ENCODE results near the gene HAUS8.

- TF ChIP-seq CTCF (conservative IDR thresholded peaks at IDR 0.05; ENCODE audit: low read length) (no peak), EZH2phosphoT487 (IDR thresholded peaks at IDR 0.05; ENCODE audit: borderline replicate concordance, low read depth, low read length) (no peak)
These were observed 48.3 kb downstream of the HAUS8 start, which contains the start of gene CPAMD8 for GRCh38 chr19:17026706-17027534.
